Measurements from ENCODE around the gene EEF1AKMT3. TPM values are rescaled to one million over a fixed set of nuclear protein-coding genes. Genes with fewer than 3 reads are reported as not detected.

EEF1AKMT3 gene
- total and polyA plus RNA-seq, 7 donors, result 1.6 to 11.9 (median 9.0) TPM

GRCh38 chr12:57765003-57765697 is 7.3 kb upstream of the EEF1AKMT3 start:
- peaks cover 0 to 12% (median 0%) of the 10 kb centered on the region in 4 donors for H3K36me3 ChIP-seq
- DNase-seq, result no peak
- H3K4me1 ChIP-seq, result peaks cover 0 to 30% (median 26%) of the 10 kb centered on the region in 4 donors
- H3K27me3 ChIP-seq, result peaks cover 36 to 57% (median 47%) of the 10 kb centered on the region in 3 donors
- WGBS, 2 donors, result 1% methylated on average over 60 of the region's 60 CpGs
- TF ChIP-seq POLR2AphosphoS5 (IDR thresholded peaks at IDR 0.05) (no peak), CTCF (IDR thresholded peaks at IDR 0.05) (no peak), EP300 (IDR thresholded peaks at IDR 0.05) (no peak), POLR2A (IDR thresholded peaks at IDR 0.05) (no peak)
- no peak overlapping the region for H3K27ac ChIP-seq
- peak overlapping the region in 3 of 4 donors; percentile 20 to 38 (median 33) for H3K4me3 ChIP-seq
- H3K9me3 ChIP-seq, result no peaks in the 10 kb centered on the region
- intact Hi-C loops (cut with DNase I), result no loop called here

- DNase-seq, result no peak
- Histone ChIP-seq H3K9me3 (no peaks in the 10 kb centered on the region), H3K27ac (no peak overlapping the region), H3K27me3 (peaks cover 36 to 57% (median 47%) of the 10 kb centered on the region in 3 donors), H3K36me3 (peaks cover 0 to 17% (median 0%) of the 10 kb centered on the region in 4 donors), H3K4me3 (peak overlapping the region in 3 of 4 donors; percentile 16 to 38 (median 33)), H3K4me1 (peaks cover 0 to 32% (median 27%) of the 10 kb centered on the region in 4 donors)
- 2 to 4% methylated on average over 40 of the region's 40 CpGs for WGBS, 2 donors
- intact Hi-C loops (cut with DNase I), result no loop called here
- no peak for TF ChIP-seq CTCF (IDR thresholded peaks at IDR 0.05)
- TF ChIP-seq POLR2A (IDR thresholded peaks at IDR 0.05), result no peak
Observed at GRCh38 chr12:57765698-57766463, 6.5 kb upstream of the EEF1AKMT3 start.

GRCh38 chr12:57766464-57767304 is 5.7 kb upstream of the EEF1AKMT3 start, which contains the start of gene CYP27B1:
CYP27B1 (minus strand) TSS chr12:57767078; CDS start chr12:57767041, 37 bp downstream.
- TF ChIP-seq CTCF (IDR thresholded peaks at IDR 0.05) (no peak), POLR2AphosphoS5 (IDR thresholded peaks at IDR 0.05) (no peak), POLR2A (IDR thresholded peaks at IDR 0.05) (no peak), EP300 (IDR thresholded peaks at IDR 0.05) (no peak)
- DNase-seq, result no peak
- intact Hi-C loops (cut with DNase I), result no loop called here
- Histone ChIP-seq H3K4me3 (peak within 1 kb of the TSS in 3 of 4 donors; percentile 16 to 38 (median 33)), H3K4me1 (peaks cover 0 to 40% (median 35%) of the 10 kb centered on the region in 4 donors), H3K36me3 (peaks cover 0 to 17% (median 0%) of the 10 kb centered on the region in 4 donors), H3K27ac (no peak within 1 kb of the TSS), H3K27me3 (peaks cover 35 to 52% (median 47%) of the 10 kb centered on the region in 3 donors), H3K9me3 (no peaks in the 10 kb centered on the region)
- 6 to 8% methylated on average over 38 of the region's 38 CpGs for WGBS, 2 donors

- H3K27ac ChIP-seq, result no peak overlapping the region
- H3K27me3 ChIP-seq, result peaks cover 29 to 46% (median 44%) of the 10 kb centered on the region in 3 donors
- peaks cover 0 to 41% (median 36%) of the 10 kb centered on the region in 4 donors for H3K4me1 ChIP-seq
- intact Hi-C loops (cut with DNase I), result no loop called here
- TF ChIP-seq POLR2A (IDR thresholded peaks at IDR 0.05), result no peak
- TF ChIP-seq CTCF (IDR thresholded peaks at IDR 0.05), result no peak
- TF ChIP-seq EP300 (IDR thresholded peaks at IDR 0.05), result no peak
- TF ChIP-seq POLR2AphosphoS5 (IDR thresholded peaks at IDR 0.05), result no peak
- H3K36me3 ChIP-seq, result peaks cover 0 to 17% (median 0%) of the 10 kb centered on the region in 4 donors
- H3K9me3 ChIP-seq, result no peaks in the 10 kb centered on the region
- no peak overlapping the region for H3K4me3 ChIP-seq
- no peak for DNase-seq
Observed at GRCh38 chr12:57767305-57767698, 5.1 kb upstream of the EEF1AKMT3 start.

Measured in sigmoid colon (tissue), 7 donors.